HepG2 (cell line): ENCODE results near the gene ENO3. TPM values are rescaled to one million over a fixed set of nuclear protein-coding genes. Genes with fewer than 3 reads are reported as not detected.

Experiments
- CEBPG ChIP-seq: IDR thresholded peaks from 2 replicates; pipeline ENCODE4 v1.6.1; 2016
- ESRRA ChIP-seq: sonication (generic); formaldehyde crosslinking; IDR thresholded peaks from 2 replicates; pipeline ENCODE4 v1.5.1; 2020; ENCODE audit warnings: mild to moderate bottlenecking, low read depth, missing genetic modification reagents
- FIP1L1 ChIP-seq: fragments of 200-400 bp; formaldehyde crosslinking; IDR thresholded peaks from 2 replicates; pipeline ENCODE4 v1.6.1; 2018; ENCODE audit warnings: low read depth, mild to moderate bottlenecking, low read length, moderate library complexity, borderline replicate concordance; ENCODE audit not compliant: insufficient read depth
- FOSL2 ChIP-seq: sonication (generic); formaldehyde crosslinking; IDR thresholded peaks from 2 replicates; pipeline ENCODE4 v1.4.0; 2020; ENCODE audit warnings: missing genetic modification reagents
- FOXJ3 ChIP-seq: sonication (generic); formaldehyde crosslinking; IDR thresholded peaks from 2 replicates; pipeline ENCODE4 v1.4.0; 2020; ENCODE audit warnings: missing genetic modification reagents, mild to moderate bottlenecking, borderline replicate concordance
- KAT2B ChIP-seq: fragments of 150-350 bp; IDR thresholded peaks from 2 replicates; pipeline ENCODE4 v1.6.1; 2014; ENCODE audit warnings: low read depth, low read length, borderline replicate concordance
- MAF1 ChIP-seq: sonication (generic); formaldehyde crosslinking; IDR thresholded peaks from 2 replicates; pipeline ENCODE4 v1.5.0; 2020; ENCODE audit warnings: missing genetic modification reagents, borderline replicate concordance
- MTA1 ChIP-seq: sonication (generic); formaldehyde crosslinking; IDR thresholded peaks from 2 replicates; pipeline ENCODE4 v1.4.0; 2020; ENCODE audit warnings: missing genetic modification reagents, mild to moderate bottlenecking, borderline replicate concordance
- NCOA2 ChIP-seq: sonication (generic); formaldehyde crosslinking; IDR thresholded peaks from 2 replicates; pipeline ENCODE4 v1.8.0; 2022; ENCODE audit warnings: inconsistent platforms
- NFE2L2 ChIP-seq: fragments of 150-350 bp; IDR thresholded peaks from 2 replicates; pipeline ENCODE4 v1.6.1; 2014; ENCODE audit warnings: low read length
- NFRKB ChIP-seq: fragments of 450-650 bp; IDR thresholded peaks from 2 replicates; pipeline ENCODE4 v1.6.1; 2017
- NKX3-1 ChIP-seq: sonication (generic); formaldehyde crosslinking; IDR thresholded peaks from 2 replicates; pipeline ENCODE4 v1.5.0; 2020; ENCODE audit warnings: missing genetic modification reagents
- PATZ1 ChIP-seq: sonication (generic); formaldehyde crosslinking; IDR thresholded peaks from 2 replicates; pipeline ENCODE4 v1.4.0; 2020; ENCODE audit warnings: missing genetic modification reagents
- PAWR ChIP-seq: sonication (generic); formaldehyde crosslinking; IDR thresholded peaks from 2 replicates; pipeline ENCODE4 v1.4.0; 2020; ENCODE audit warnings: missing genetic modification reagents, mild to moderate bottlenecking, borderline replicate concordance
- PHF8 ChIP-seq: sonication (generic); formaldehyde crosslinking; IDR thresholded peaks from 2 replicates; pipeline ENCODE4 v1.5.0; 2020; ENCODE audit warnings: missing genetic modification reagents
- TBX2 ChIP-seq: sonication (generic); formaldehyde crosslinking; IDR thresholded peaks from 2 replicates; pipeline ENCODE4 v1.5.0; 2020; ENCODE audit warnings: missing genetic modification reagents, mild to moderate bottlenecking, borderline replicate concordance
- TEAD2 ChIP-seq: sonication (generic); formaldehyde crosslinking; IDR thresholded peaks from 2 replicates; pipeline ENCODE4 v1.9.0; 2021; ENCODE audit warnings: missing genetic modification reagents
- THAP11 ChIP-seq: IDR thresholded peaks from 2 replicates; pipeline ENCODE4 v1.6.1; 2016; ENCODE audit warnings: missing biosample characterization, missing genetic modification reagents
- ZEB1 ChIP-seq: IDR thresholded peaks from 2 replicates; pipeline ENCODE4 v1.6.1; 2012; ENCODE audit warnings: mild to moderate bottlenecking, low read depth, inconsistent platforms; ENCODE audit not compliant: insufficient replicate concordance
- ZNF260 ChIP-seq: sonication (generic); formaldehyde crosslinking; IDR thresholded peaks from 2 replicates; pipeline ENCODE4 v1.4.0; 2020; ENCODE audit warnings: missing genetic modification reagents, low read depth, mild to moderate bottlenecking, borderline replicate concordance
- ZNF280B ChIP-seq: sonication (generic); formaldehyde crosslinking; IDR thresholded peaks from 2 replicates; pipeline ENCODE4 v1.5.0; 2020; ENCODE audit warnings: missing genetic modification reagents, mild to moderate bottlenecking, borderline replicate concordance
- ZNF280D ChIP-seq: sonication (generic); formaldehyde crosslinking; IDR thresholded peaks from 2 replicates; pipeline ENCODE4 v1.5.1; 2020; ENCODE audit warnings: mild to moderate bottlenecking, missing genetic modification reagents
- ZNF460 ChIP-seq: sonication (generic); formaldehyde crosslinking; IDR thresholded peaks from 2 replicates; pipeline ENCODE4 v1.5.1; 2020; ENCODE audit warnings: missing genetic modification reagents, mild to moderate bottlenecking, borderline replicate concordance
- ZNF577 ChIP-seq: sonication (generic); formaldehyde crosslinking; IDR thresholded peaks from 2 replicates; pipeline ENCODE4 v1.4.0; 2020; ENCODE audit warnings: mild to moderate bottlenecking, low read depth, missing genetic modification reagents, borderline replicate concordance
- polyA plus RNA-seq, 8 experiments: library from polyadenylated mRNA; depleted of rRNA in 3 of 8; stranded (reverse) in 7 of 8; unstranded in 1 of 8; fragments of >200 nt; fragmentation: Illumina TruSeq in 4 of 8; extraction: Trizol in 4 of 8; gene quantifications; 2 replicates each; pipeline versions ENCODE4 v1.2.1 to v1.2.3, GENCODE V29; 2011 to 2016; ENCODE audit warnings: low read depth in 4 of 8, missing spikeins in 1 of 8, mixed read lengths in 1 of 8; ENCODE audit not compliant: insufficient read depth in 1 of 8
- total RNA-seq, 5 experiments: library from RNA; depleted of rRNA; stranded (reverse); fragments of >200 nt; fragmentation: Illumina TruSeq; extraction: Trizol; gene quantifications; 2 replicates each; pipeline ENCODE4 v1.2.3, GENCODE V29; 2016; ENCODE audit warnings: low read depth in 1 of 5

ENO3 gene
- total and polyA plus RNA-seq, 2 of the 13 experiments (the other 11 are each of a cell fraction or from before 2014, with no cell fraction given) = 59.8 to 69.8 TPM

- TF ChIP-seq ZNF280D (CRISPR knock-in tag) = no peak
- peak; percentile 53; the same call in 1 of the 2 replicates for TF ChIP-seq ESRRA (CRISPR knock-in tag)
- TF ChIP-seq NFRKB = no peak
- TF ChIP-seq FOSL2 (CRISPR knock-in tag) = no peak
- no peak; the same call in 1 of the 2 replicates for TF ChIP-seq PATZ1
- no peak for TF ChIP-seq ZNF280B (CRISPR knock-in tag)
- no peak for TF ChIP-seq MAF1
- 0 out of 2 replicates have a peak, but pooled peaks have one; percentile 10 for TF ChIP-seq NCOA2
- TF ChIP-seq ZNF260 (CRISPR knock-in tag) = no peak
- TF ChIP-seq TBX2 (CRISPR knock-in tag) = peak; percentile 58
- TF ChIP-seq MTA1 = no peak
- TF ChIP-seq THAP11 = no peak; the same call in 1 of the 2 replicates
- TF ChIP-seq PAWR (CRISPR knock-in tag) = no peak
- no peak for TF ChIP-seq ZNF460 (CRISPR knock-in tag)
- no peak for TF ChIP-seq NFE2L2
- 0 out of 2 replicates have a peak, but pooled peaks have one; percentile 31 for TF ChIP-seq PHF8 (CRISPR knock-in tag)
- 0 out of 2 replicates have a peak, but pooled peaks have one; percentile 26 for TF ChIP-seq FOXJ3
- no peak for TF ChIP-seq KAT2B
- no peak for TF ChIP-seq NKX3-1
- no peak for TF ChIP-seq ZNF577 (CRISPR knock-in tag)
- TF ChIP-seq CEBPG (CRISPR knock-in tag) = peak; percentile 54
- TF ChIP-seq TEAD2 = no peak
- no peak for TF ChIP-seq FIP1L1
- no peak for TF ChIP-seq ZEB1
Measured at GRCh38 chr17:4969551-4970173, 18.7 kb downstream of the ENO3 start (continued).
